T-cell (primary cell): ENCODE results near the gene TSGA10. TPM values are rescaled to one million over a fixed set of nuclear protein-coding genes. Genes with fewer than 3 reads are reported as not detected.
"Not testable (repeated sequence)": the region's sequence is repeated elsewhere in the genome, so short reads cannot be mapped to it uniquely, and the experiment has no call there.

Experiments
- ATAC-seq, 4 experiments: fragments of 200-7000 bp in 3 of 4; fragments of 150-1000 bp in 1 of 4; cut with Tn5 transposase; replicated peaks in 1 of 4; 1 replicate in 3 of 4; 2 replicates in 1 of 4; pipeline ENCODE4 v1.10.0; 2021; ENCODE audit warnings: moderate library complexity in 3 of 4, mild to moderate bottlenecking in 2 of 4, moderate number of reproducible peaks in 1 of 4
- CTCF ChIA-PET, 2 donors: fragments of 300-600 bp; sonication (Branson Sonifier 250); formaldehyde crosslinking; loops; one replicate each; lab custom pipeline; 2022; ENCODE audit warnings: antibody characterized with exemption in 2 of 2; lab: Charles Lee
- POLR2A ChIA-PET, 2 donors: fragments of 300-600 bp; sonication (Branson Sonifier 250); formaldehyde crosslinking; loops; one replicate each; lab custom pipeline; 2022; ENCODE audit warnings: antibody characterized with exemption in 2 of 2; lab: Charles Lee
- DNase-seq, 35 experiments: peaks; one replicate each; pipeline versions ENCODE4 v3.0.0 to v3.0.0-alpha.2; 2013 to 2023
- H3K27ac ChIP-seq: one replicate; pipeline ENCODE4 v1.5.1; 2013; ENCODE audit warnings: low read length
- H3K27me3 ChIP-seq, 2 experiments: replicated peaks in 1 of 2; 1 replicate in 1 of 2; 2 replicates in 1 of 2; pipeline versions ENCODE4 v1.6.1 to v1.7.0; 2013; ENCODE audit warnings: low read length in 1 of 2, mixed read lengths in 1 of 2; ENCODE audit not compliant: control insufficient read depth in 2 of 2, insufficient read depth in 2 of 2; ENCODE audit errors: extremely low read depth in 1 of 2
- H3K36me3 ChIP-seq, 2 donors: 1 replicate in 1 of 2; 2 replicates in 1 of 2; pipeline versions ENCODE4 v1.6.1 to v1.7.0; 2013; ENCODE audit warnings: low read length in 1 of 2; ENCODE audit not compliant: control insufficient read depth in 2 of 2, insufficient read depth in 1 of 2; ENCODE audit errors: extremely low read depth in 1 of 2
- H3K4me1 ChIP-seq, 2 experiments: 1 replicate in 1 of 2; 2 replicates in 1 of 2; pipeline versions ENCODE4 v1.6.1 to v1.7.0; 2013; ENCODE audit warnings: low read length in 2 of 2, mixed read lengths in 1 of 2; ENCODE audit not compliant: insufficient read depth in 2 of 2, control insufficient read depth in 1 of 2; ENCODE audit errors: extremely low read depth in 1 of 2
- H3K4me3 ChIP-seq, 2 donors: 1 replicate in 1 of 2; 2 replicates in 1 of 2; pipeline versions ENCODE4 v1.5.1 to v1.7.0; 2013; ENCODE audit warnings: mild to moderate bottlenecking in 2 of 2, low read length in 1 of 2, moderate library complexity in 1 of 2; ENCODE audit not compliant: control insufficient read depth in 1 of 2; ENCODE audit errors: extremely low read depth in 1 of 2
- H3K9me3 ChIP-seq: 2 replicates; pipeline ENCODE4 v1.7.0; 2013
- H3K27ac Mint-ChIP-seq, 2 donors: one replicate each; pipeline ENCODE4 v1.8.0; 2020 to 2021; ENCODE audit warnings: mild to moderate bottlenecking in 2 of 2, mixed read lengths in 2 of 2
- H3K27me3 Mint-ChIP-seq, 2 donors: one replicate each; pipeline ENCODE4 v1.8.0; 2021 to 2022; ENCODE audit warnings: mixed read lengths in 2 of 2
- H3K36me3 Mint-ChIP-seq: one replicate; pipeline ENCODE4 v1.8.0; 2021; ENCODE audit warnings: mixed read lengths
- H3K4me1 Mint-ChIP-seq, 3 donors: one replicate each; pipeline ENCODE4 v1.8.0; 2020 to 2022; ENCODE audit warnings: mixed read lengths in 3 of 3, mild to moderate bottlenecking in 1 of 3
- H3K4me3 Mint-ChIP-seq, 3 donors: one replicate each; pipeline ENCODE4 v1.8.0; 2020 to 2022; ENCODE audit warnings: mild to moderate bottlenecking in 3 of 3, mixed read lengths in 3 of 3, moderate library complexity in 3 of 3
- H3K9me3 Mint-ChIP-seq, 3 donors: one replicate each; pipeline ENCODE4 v1.8.0; 2020 to 2022; ENCODE audit warnings: mixed read lengths in 3 of 3
- WGBS: methylation state at CpG from one replicate; pipeline ENCODE4 v1.1.5; 2013; ENCODE audit warnings: missing lambda C conversion rate; ENCODE audit not compliant: insufficient coverage; 5-methylcytosine and 5-hydroxymethylcytosine counted together
- total RNA-seq, 35 experiments: library from RNA in 6 of 35; stranded (reverse) in 6 of 35; fragments of 120-200 nt in 1 of 35; gene quantifications; one replicate each; pipeline versions ENCODE4 v1.2.1 to v1.2.4 and lab custom pipeline; 2013 to 2026

TSGA10 gene
- total RNA-seq, 5 donors from 2014 or later (not counting 1 experiment from before 2014, with no cell fraction given): 14.0 to 16.2 (median 15.8) TPM

DNA sequence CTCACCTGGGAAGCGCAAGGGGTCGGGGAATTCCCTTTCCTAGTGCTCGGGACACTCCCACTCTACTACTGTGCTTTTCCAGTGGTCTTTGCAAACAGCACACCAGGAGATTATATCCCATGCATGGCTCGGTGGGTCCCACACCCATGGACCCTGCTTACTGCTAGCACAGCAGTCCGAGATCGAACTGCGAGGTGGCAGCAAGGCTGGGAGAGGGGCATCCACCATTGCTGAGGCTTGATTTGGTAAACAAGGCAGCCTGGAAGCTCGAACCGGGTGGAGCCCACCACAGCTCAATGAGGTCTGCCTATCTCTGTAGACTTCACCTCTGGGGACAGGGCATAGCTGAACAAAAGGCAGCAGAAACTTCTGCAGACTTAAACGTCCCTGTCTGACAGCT lies 154.0 kb downstream of the TSGA10 start:
- H3K27ac ChIP-seq: no peak overlapping the region
- no peaks in the 10 kb centered on the region for H3K36me3 ChIP-seq
- Mint-ChIP-seq H3K27me3 (peaks cover 5 to 9% of the 10 kb centered on the region in 2 donors), H3K4me3 (no peak overlapping the region), H3K36me3 (peaks cover 25% of the 10 kb centered on the region), H3K27ac (no peak overlapping the region), H3K4me1 (no peaks in the 10 kb centered on the region), H3K9me3 (peaks cover 7 to 16% (median 8%) of the 10 kb centered on the region in 3 donors)
- POLR2A ChIA-PET: no interaction called here
- H3K9me3 ChIP-seq: no peaks in the 10 kb centered on the region
- H3K27me3 ChIP-seq: peaks cover 0 to 11% of the 10 kb centered on the region in 2 experiments
- H3K4me1 ChIP-seq: no peaks in the 10 kb centered on the region
- no peak overlapping the region for H3K4me3 ChIP-seq
- ATAC-seq (no peak), DNase-seq (no peak)
- WGBS: 91% methylated on average over 9 of the region's 10 CpGs
- CTCF ChIA-PET: no interaction called here

DNA sequence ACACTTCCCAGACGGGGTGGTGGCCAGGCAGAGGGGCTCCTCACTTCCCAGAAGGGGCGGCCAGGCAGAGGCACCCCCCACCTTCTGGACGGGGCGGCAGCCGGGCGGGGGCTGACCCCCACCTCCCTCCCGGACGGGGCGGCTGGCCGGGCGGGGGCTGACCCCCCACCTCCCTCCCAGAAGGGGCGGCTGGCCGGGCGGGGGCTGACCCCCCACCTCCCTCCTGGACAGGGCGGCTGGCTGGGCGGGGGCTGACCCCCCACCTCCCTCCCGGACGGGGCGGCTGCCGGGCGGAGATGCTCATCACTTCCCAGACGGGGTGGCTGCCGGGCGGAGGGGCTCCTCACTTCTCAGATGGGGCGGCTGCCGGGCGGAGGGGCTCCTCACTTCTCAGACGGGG lies 166.0 kb downstream of the TSGA10 start:
- H3K27ac ChIP-seq, H3K9me3 Mint-ChIP-seq, H3K36me3 ChIP-seq, H3K36me3 Mint-ChIP-seq, H3K4me3 Mint-ChIP-seq, H3K4me1 ChIP-seq, H3K4me1 Mint-ChIP-seq, POLR2A ChIA-PET, H3K27ac Mint-ChIP-seq, H3K4me3 ChIP-seq, ATAC-seq, H3K27me3 Mint-ChIP-seq, H3K9me3 ChIP-seq, DNase-seq, H3K27me3 ChIP-seq: not testable (repeated sequence)
- CTCF ChIA-PET: interaction anchor here in 1 of 2 donors (0.8 kb wide), 1 partner anchor 40 kb away, joined by 3 read pairs; no protein-coding TSS in a partner anchor
- 90% methylated on average over 2 of the region's 28 CpGs for WGBS

DNA sequence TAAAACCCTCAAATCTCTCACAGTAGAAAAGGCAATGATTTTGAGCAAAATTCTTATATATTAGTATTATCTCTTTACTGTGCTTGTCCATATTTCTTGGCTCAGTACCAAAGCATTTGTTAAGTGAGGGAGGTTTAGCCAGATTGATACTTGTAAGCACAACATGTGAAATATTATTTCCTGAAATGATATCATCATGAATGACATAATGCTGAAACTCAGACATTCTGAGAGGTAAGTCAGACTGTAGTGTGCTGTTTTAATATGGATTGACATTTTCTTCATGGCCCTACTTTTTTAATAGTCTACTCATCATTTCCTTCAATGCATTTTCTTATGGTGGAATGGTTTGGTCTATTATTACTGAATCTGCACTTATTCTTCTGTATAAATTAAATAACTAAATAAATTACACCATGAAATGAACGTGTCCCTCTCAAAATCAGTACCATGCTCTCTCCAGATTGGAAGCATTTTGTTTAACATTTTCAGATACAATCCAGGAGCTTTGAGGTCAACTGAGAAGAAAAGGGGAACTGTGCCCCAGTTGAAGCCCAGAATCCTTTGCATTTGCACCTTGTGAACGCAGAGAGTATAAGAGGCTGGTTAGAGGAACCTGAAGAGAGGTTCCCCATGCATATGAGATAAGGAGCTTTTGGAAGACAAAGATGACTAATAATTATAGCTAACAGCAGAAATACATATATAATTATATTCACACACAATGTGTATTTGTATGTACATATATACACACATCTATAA lies 168.7 kb downstream of the TSGA10 start:
- Mint-ChIP-seq H3K27me3 (peaks cover 0 to 5% of the 10 kb centered on the region in 2 donors), H3K27ac (no peak overlapping the region), H3K36me3 (peaks cover 10% of the 10 kb centered on the region), H3K9me3 (peaks cover 0 to 3% (median under 1%) of the 10 kb centered on the region in 3 donors), H3K4me3 (no peak overlapping the region), H3K4me1 (no peaks in the 10 kb centered on the region)
- Histone ChIP-seq H3K4me1 (no peaks in the 10 kb centered on the region), H3K9me3 (no peaks in the 10 kb centered on the region), H3K27ac (no peak overlapping the region), H3K27me3 (no peaks in the 10 kb centered on the region), H3K36me3 (no peaks in the 10 kb centered on the region), H3K4me3 (no peak overlapping the region)
- ChIA-PET POLR2A (no interaction called here), CTCF (no interaction called here)
- ATAC-seq (no peak), DNase-seq (no peak)
- WGBS: no CpG with 5 or more reads among the region's 2 CpGs

DNA sequence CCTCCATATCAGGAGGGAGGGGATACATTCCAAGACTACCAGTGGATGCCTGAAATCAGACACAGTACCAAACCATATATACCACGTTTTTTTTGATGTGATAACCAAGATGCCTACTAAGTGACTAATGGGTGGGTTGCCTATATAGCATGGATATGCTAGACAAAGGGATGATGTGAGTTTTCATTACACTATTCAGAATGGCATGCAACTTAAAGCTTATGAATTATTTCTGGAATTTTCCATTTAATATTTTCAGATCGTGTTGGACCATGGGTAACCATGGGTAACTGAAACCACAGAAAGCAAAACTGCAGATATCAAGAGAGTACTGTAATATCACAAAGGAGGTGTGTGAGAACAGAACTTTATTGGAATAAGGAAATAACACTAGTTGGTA lies 179.1 kb downstream of the TSGA10 start:
- H3K36me3 ChIP-seq: no peaks in the 10 kb centered on the region
- Mint-ChIP-seq H3K27me3 (peaks cover 12 to 22% of the 10 kb centered on the region in 2 donors), H3K36me3 (peaks cover 30% of the 10 kb centered on the region), H3K4me3 (no peak overlapping the region), H3K4me1 (no peaks in the 10 kb centered on the region), H3K27ac (no peak overlapping the region), H3K9me3 (peaks cover 7 to 37% (median 35%) of the 10 kb centered on the region in 3 donors)
- no CpG with 5 or more reads among the region's 2 CpGs for WGBS
- H3K27me3 ChIP-seq: peaks cover 0 to 6% of the 10 kb centered on the region in 2 experiments
- DNase-seq (no peak), ATAC-seq (no peak)
- no peaks in the 10 kb centered on the region for H3K4me1 ChIP-seq
- CTCF ChIA-PET: no interaction called here
- no peak overlapping the region for H3K4me3 ChIP-seq
- peaks cover 8% of the 10 kb centered on the region for H3K9me3 ChIP-seq
- H3K27ac ChIP-seq: no peak overlapping the region
- POLR2A ChIA-PET: no interaction called here

DNA sequence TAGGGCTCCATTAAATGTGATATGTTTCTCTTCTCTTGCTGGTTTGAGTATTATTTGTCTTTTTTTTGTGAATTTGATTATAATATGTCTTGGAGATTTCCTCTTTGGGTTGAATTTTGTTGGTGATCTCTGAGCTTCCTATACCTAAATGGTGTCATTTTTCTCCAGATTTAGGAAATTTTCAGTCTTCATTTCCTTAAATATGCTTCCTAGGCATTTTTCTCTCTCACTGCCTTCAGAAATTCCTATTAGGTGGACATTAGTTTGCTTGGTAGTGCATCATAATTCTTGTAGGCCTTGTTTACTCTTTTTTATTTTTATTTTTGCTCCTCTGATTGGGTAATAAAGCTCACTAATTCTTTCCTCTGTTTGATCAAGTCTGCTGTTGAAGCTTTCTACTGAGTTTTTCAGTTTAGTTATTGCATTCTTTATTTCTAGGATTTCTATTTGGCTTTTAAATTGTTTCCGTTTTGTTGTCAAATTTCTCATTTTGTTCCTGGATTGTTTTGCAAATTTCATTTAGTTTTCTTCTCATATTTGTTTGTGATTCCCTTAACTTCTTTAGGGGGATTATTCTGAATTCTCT lies 182.1 kb downstream of the TSGA10 start:
- CTCF ChIA-PET: interaction anchor here in 1 of 2 donors (0.6 kb wide), 1 partner anchor 702 kb away, joined by 3 read pairs; no protein-coding TSS in a partner anchor
- H3K9me3 Mint-ChIP-seq: peaks cover 18 to 60% (median 49%) of the 10 kb centered on the region in 3 donors
- peaks cover 24% of the 10 kb centered on the region for H3K36me3 Mint-ChIP-seq

DNA sequence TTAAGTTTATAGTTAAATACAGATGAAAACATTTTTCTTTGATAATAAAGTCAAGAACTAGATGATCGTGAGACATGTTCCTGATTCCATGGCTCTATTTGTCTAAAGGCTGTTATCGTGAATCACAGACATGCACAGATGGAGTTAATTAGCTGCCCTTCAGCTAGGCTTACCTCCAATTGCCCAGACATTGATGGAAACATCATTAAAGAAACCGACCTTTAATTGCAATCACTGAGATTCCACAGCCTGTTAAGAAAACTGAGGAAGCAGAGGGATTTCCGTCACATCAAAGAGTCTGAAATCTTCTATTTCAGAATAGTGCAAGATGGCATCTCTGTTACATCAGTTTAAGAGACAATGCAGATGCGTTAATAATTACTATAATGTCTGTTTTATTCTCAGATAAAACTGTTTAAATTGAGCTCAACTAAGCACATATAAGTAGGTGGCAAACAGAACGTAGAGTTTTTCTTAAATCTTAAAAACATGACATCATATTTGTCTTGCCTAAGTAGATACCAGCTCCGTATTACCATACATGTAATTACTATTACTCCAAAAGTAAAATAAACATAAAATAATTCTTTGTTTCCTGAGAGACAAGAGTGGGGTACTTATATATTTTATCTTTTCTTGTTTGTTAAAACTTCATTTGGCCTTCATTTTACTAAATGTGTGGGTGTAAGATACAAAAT lies 194.8 kb downstream of the TSGA10 start:
- no peaks in the 10 kb centered on the region for H3K4me1 ChIP-seq
- 86% methylated on average over 2 of the region's 7 CpGs for WGBS
- H3K36me3 ChIP-seq: no peaks in the 10 kb centered on the region
- DNase-seq (no peak), ATAC-seq (no peak)
- no peak overlapping the region for H3K4me3 ChIP-seq
- no peak overlapping the region for H3K27ac ChIP-seq
- CTCF ChIA-PET: interaction anchor here in 1 of 2 donors (0.5 kb wide), 1 partner anchor 143 kb away, joined by 4 read pairs; no protein-coding TSS in a partner anchor
- no peaks in the 10 kb centered on the region for H3K27me3 ChIP-seq
- Mint-ChIP-seq H3K36me3 (no peaks in the 10 kb centered on the region), H3K4me3 (no peak overlapping the region), H3K9me3 (peaks cover 11 to 24% (median 15%) of the 10 kb centered on the region in 3 donors), H3K27me3 (peaks cover 4 to 10% of the 10 kb centered on the region in 2 donors), H3K27ac (no peak overlapping the region), H3K4me1 (no peaks in the 10 kb centered on the region)
- POLR2A ChIA-PET: no interaction called here
- no peaks in the 10 kb centered on the region for H3K9me3 ChIP-seq

More for the DNA sequence above, 182.1 kb downstream of the TSGA10 start:
- Histone ChIP-seq H3K4me1 (no peaks in the 10 kb centered on the region), H3K27ac (no peak overlapping the region), H3K27me3 (peaks cover 0 to 6% of the 10 kb centered on the region in 2 experiments), H3K36me3 (no peaks in the 10 kb centered on the region), H3K4me3 (no peak overlapping the region), H3K9me3 (peaks cover 8% of the 10 kb centered on the region)
- H3K4me3 Mint-ChIP-seq: no peak overlapping the region
- ATAC-seq (no peak), DNase-seq (no peak)
- POLR2A ChIA-PET: interaction anchor here in 1 of 2 donors (0.6 kb wide), 1 partner anchor 11 kb away, joined by 4 read pairs; no protein-coding TSS in a partner anchor
- H3K27ac Mint-ChIP-seq: no peak overlapping the region
- peaks cover 17 to 36% of the 10 kb centered on the region in 2 donors for H3K27me3 Mint-ChIP-seq
- H3K4me1 Mint-ChIP-seq: no peaks in the 10 kb centered on the region
- WGBS: no CpG with 5 or more reads among the region's 1 CpG
